Ascending aorta (tissue), 2 donors: ENCODE measurements around the gene SMIM44. TPM values are rescaled to one million over a fixed set of nuclear protein-coding genes. Genes with fewer than 3 reads are reported as not detected.

Source experiments
- DNase-seq, 2 donors: peaks; one replicate each; pipeline ENCODE4 v3.0.0-alpha.2; 2019; ENCODE audit warnings: low spot score in 2 of 2
- H3K27ac ChIP-seq, 2 donors: fragments of 200-600 bp; sonication (generic); one replicate each; pipeline ENCODE4 v1.5.1; 2016 to 2017; ENCODE audit warnings: mild to moderate bottlenecking in 1 of 2
- H3K27me3 ChIP-seq: fragments of 200-600 bp; sonication (generic); one replicate; pipeline ENCODE4 v1.5.1; 2017
- H3K36me3 ChIP-seq, 2 donors: fragments of 200-600 bp; sonication (generic); one replicate each; pipeline ENCODE4 v1.5.1; 2016
- H3K4me1 ChIP-seq, 2 donors: fragments of 200-600 bp; sonication (generic); one replicate each; pipeline ENCODE4 v1.5.1; 2016 to 2017; ENCODE audit warnings: mild to moderate bottlenecking in 1 of 2
- H3K4me3 ChIP-seq, 2 donors: fragments of 200-600 bp; sonication (generic); one replicate each; pipeline ENCODE4 v1.5.1; 2016 to 2017; ENCODE audit warnings: mild to moderate bottlenecking in 1 of 2
- H3K9me3 ChIP-seq, 2 donors: fragments of 200-600 bp; sonication (generic); one replicate each; pipeline ENCODE4 v1.5.1; 2016
- CTCF ChIP-seq, 3 experiments: fragments of 200-600 bp in 2 of 3; fragments of 450-650 bp in 1 of 3; sonication (generic) in 2 of 3; IDR thresholded peaks; one replicate each; pipeline ENCODE4 v1.5.1; 2016 to 2019; ENCODE audit warnings: antibody characterized with exemption in 3 of 3, mild to moderate bottlenecking in 1 of 3, moderate library complexity in 1 of 3
- intact Hi-C: fragments of 100-400 bp; cut with DNase I; formaldehyde crosslinking; loops from one replicate; pipeline ENCODE4 v1.15.1; 2023
- total RNA-seq: library from RNA; depleted of rRNA; stranded (reverse); fragments of >200 nt; gene quantifications from one replicate; pipeline ENCODE4 v1.1.0, GENCODE V29; 2016

The SMIM44 gene
- total RNA-seq, 1 donor from 2014 or later, result not detected

- Histone ChIP-seq H3K27ac (no peak overlapping the region), H3K36me3 (peaks cover 43 to 72% of the 10 kb centered on the region in 2 donors), H3K27me3 (no peaks in the 10 kb centered on the region), H3K9me3 (no peaks in the 10 kb centered on the region), H3K4me1 (peaks cover 0 to 21% of the 10 kb centered on the region in 2 donors), H3K4me3 (peak overlapping the region in 1 of 2 donors; percentile 22)
- intact Hi-C loops, result no loop called here
- TF ChIP-seq CTCF (IDR thresholded peaks at IDR 0.05), result no peak
- DNase-seq, result no peak
Measured at GRCh38 chr19:3444695-3445234, 38.5 kb downstream of the SMIM44 start.

GRCh38 chr19:3443840-3444694 is 39.2 kb downstream of the SMIM44 start:
- Histone ChIP-seq H3K27ac (peak overlapping the region; percentile 9 to 56), H3K36me3 (peaks cover 36 to 65% of the 10 kb centered on the region in 2 donors), H3K4me3 (peak overlapping the region in 1 of 2 donors; percentile 22), H3K27me3 (no peaks in the 10 kb centered on the region), H3K4me1 (peaks cover 0 to 21% of the 10 kb centered on the region in 2 donors), H3K9me3 (no peaks in the 10 kb centered on the region)
- TF ChIP-seq CTCF (IDR thresholded peaks at IDR 0.05), result no peak
- intact Hi-C loops, result no loop called here
- no peak for DNase-seq

GRCh38 chr19:3442487-3443071 is 40.7 kb downstream of the SMIM44 start:
- Histone ChIP-seq H3K36me3 (peaks cover 35 to 66% of the 10 kb centered on the region in 2 donors), H3K4me1 (peaks cover 0 to 21% of the 10 kb centered on the region in 2 donors), H3K27ac (peak overlapping the region; percentile 60 to 71), H3K4me3 (no peak overlapping the region), H3K27me3 (no peaks in the 10 kb centered on the region), H3K9me3 (no peaks in the 10 kb centered on the region)
- DNase-seq, result no peak
- TF ChIP-seq CTCF (IDR thresholded peaks at IDR 0.05), result no peak
- intact Hi-C loops, result no loop called here

- Histone ChIP-seq H3K4me1 (peaks cover 0 to 21% of the 10 kb centered on the region in 2 donors), H3K4me3 (no peak overlapping the region), H3K9me3 (no peaks in the 10 kb centered on the region), H3K27ac (peak overlapping the region; percentile 60 to 71), H3K36me3 (peaks cover 40 to 67% of the 10 kb centered on the region in 2 donors), H3K27me3 (no peaks in the 10 kb centered on the region)
- no peak for TF ChIP-seq CTCF (IDR thresholded peaks at IDR 0.05)
- DNase-seq, result no peak
- intact Hi-C loops, result no loop called here
Measured at GRCh38 chr19:3441986-3442329, 41.3 kb downstream of the SMIM44 start.

- DNase-seq, result no peak
- no peak overlapping the region for H3K4me3 ChIP-seq
- H3K27ac ChIP-seq, result peak overlapping the region; percentile 60 to 71
- H3K9me3 ChIP-seq, result no peaks in the 10 kb centered on the region
- peaks cover 43 to 67% of the 10 kb centered on the region in 2 donors for H3K36me3 ChIP-seq
- H3K27me3 ChIP-seq, result no peaks in the 10 kb centered on the region
- no peak for TF ChIP-seq CTCF (IDR thresholded peaks at IDR 0.05)
- intact Hi-C loops, result no loop called here
- peaks cover 0 to 21% of the 10 kb centered on the region in 2 donors for H3K4me1 ChIP-seq
Measured at GRCh38 chr19:3441089-3441985, 41.9 kb downstream of the SMIM44 start.
